Left lung (tissue), 10 donors: Measurements from ENCODE around the gene WNT5B. TPM values are rescaled to one million over a fixed set of nuclear protein-coding genes. Genes with fewer than 3 reads are reported as not detected.

Source experiments
- ATAC-seq: fragments of 200-7000 bp; cut with Tn5 transposase; one replicate; pipeline ENCODE4 v1.9.1; 2020; ENCODE audit warnings: moderate library complexity
- DNase-seq, 4 donors: peaks; one replicate each; pipeline ENCODE4 v3.0.0-alpha.2; 2013 to 2020
- H3K27ac ChIP-seq, 2 donors: fragments of 200-600 bp; sonication (generic) in 1 of 2; one replicate each; pipeline versions ENCODE4 v1.5.0 to v1.8.0; 2020 to 2021
- H3K27me3 ChIP-seq, 2 donors: fragments of 200-600 bp; sonication (generic) in 1 of 2; one replicate each; pipeline versions ENCODE4 v1.5.0 to v1.8.0; 2020 to 2021
- H3K36me3 ChIP-seq, 2 donors: fragments of 200-600 bp; sonication (generic) in 1 of 2; one replicate each; pipeline versions ENCODE4 v1.5.0 to v1.8.0; 2020 to 2021
- H3K4me1 ChIP-seq, 2 donors: fragments of 200-600 bp; one replicate each; pipeline ENCODE4 v1.8.0; 2021
- H3K4me3 ChIP-seq, 2 donors: fragments of 200-600 bp; sonication (generic) in 1 of 2; one replicate each; pipeline versions ENCODE4 v1.5.0 to v1.8.0; 2020 to 2021; ENCODE audit warnings: mild to moderate bottlenecking in 1 of 2
- H3K9me3 ChIP-seq, 2 donors: fragments of 200-600 bp; sonication (generic) in 1 of 2; one replicate each; pipeline versions ENCODE4 v1.5.0 to v1.8.0; 2020 to 2021
- intact Hi-C, 2 donors: fragments of 100-400 bp; cut with DNase I; formaldehyde crosslinking; loops; one replicate each; pipeline versions ENCODE4 v1.11.2 to v1.14.2; 2022
- polyA plus RNA-seq, 6 donors: library from polyadenylated mRNA; unstranded; fragments of 120-200 nt; gene quantifications; one replicate each; pipeline ENCODE4 v1.2.1, GENCODE V29; 2013; ENCODE audit not compliant: insufficient read length in 6 of 6
- total RNA-seq, 2 donors: library from RNA; stranded (reverse); fragmentation: NEBNext Ultra II Directional; extraction: Animal tissue kit (Norgen Biotek cat#: 25700); gene quantifications; one replicate each; pipeline ENCODE4 v1.2.1, GENCODE V29; 2021
- TF ChIP-seq, protein P1 (sequence below), 2 donors: fragments of 200-600 bp; sonication (generic) in 1 of 2; IDR thresholded peaks; one replicate each; pipeline versions ENCODE4 v1.5.0 to v1.8.0; 2021; ENCODE audit warnings: antibody characterized with exemption in 2 of 2
- donor health status: DM: no; HTN: yes; CAD: no.
- donor health status: DM: no; HTN: no; CAD: no.

The WNT5B gene
- total and polyA plus RNA-seq, 8 donors, result 3.3 to 8.8 (median 6.7) TPM

DNA sequence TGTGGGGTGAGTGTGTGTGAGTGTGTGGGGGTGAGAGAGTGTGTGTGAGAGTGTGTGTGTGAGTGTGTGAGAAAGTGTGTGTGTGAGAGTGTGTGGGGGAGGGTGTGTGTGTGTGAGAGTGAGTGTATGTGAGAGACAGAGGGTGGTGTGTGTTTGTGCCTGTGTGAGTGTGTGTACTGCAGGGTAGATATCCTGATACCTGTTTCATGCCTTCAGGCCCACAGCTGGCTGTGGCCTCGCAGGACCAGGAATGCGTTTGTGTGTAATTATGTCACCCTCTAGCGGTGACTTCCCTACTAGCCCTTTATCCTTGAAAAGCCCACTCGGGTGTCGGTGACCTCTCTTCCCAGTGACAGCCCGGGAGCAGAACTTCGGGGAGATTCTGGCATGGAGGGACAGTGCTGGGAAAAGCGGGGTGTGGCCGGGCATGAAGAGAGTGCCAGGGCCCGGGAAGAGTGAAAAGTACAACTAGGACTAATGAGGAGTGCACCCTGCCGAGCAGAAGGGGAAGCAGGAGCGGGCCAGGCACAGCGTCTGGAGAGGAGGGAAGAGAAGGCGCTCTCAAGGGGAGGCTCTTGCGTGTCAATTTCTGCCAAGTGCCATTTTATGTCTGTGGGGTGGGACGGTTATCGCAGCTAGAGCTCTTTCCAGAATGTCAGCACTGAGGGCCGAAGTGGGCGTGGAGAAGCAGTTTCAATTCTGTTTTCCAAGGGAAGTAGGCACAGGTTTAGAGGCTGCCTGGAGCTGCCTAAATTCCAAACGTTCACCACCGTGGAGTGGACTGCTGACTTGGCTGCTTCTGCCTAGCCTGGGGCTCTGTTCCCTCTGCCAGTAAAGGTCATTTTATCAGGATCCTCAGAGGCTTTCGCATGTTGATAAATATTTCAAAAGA is 23.7 kb upstream of the WNT5B start:
- H3K9me3 ChIP-seq, result no peaks in the 10 kb centered on the region
- peak; percentile 91 for ATAC-seq
- H3K4me3 ChIP-seq, result peak overlapping the region; percentile 24 to 46
- TF ChIP-seq, protein P1, sequence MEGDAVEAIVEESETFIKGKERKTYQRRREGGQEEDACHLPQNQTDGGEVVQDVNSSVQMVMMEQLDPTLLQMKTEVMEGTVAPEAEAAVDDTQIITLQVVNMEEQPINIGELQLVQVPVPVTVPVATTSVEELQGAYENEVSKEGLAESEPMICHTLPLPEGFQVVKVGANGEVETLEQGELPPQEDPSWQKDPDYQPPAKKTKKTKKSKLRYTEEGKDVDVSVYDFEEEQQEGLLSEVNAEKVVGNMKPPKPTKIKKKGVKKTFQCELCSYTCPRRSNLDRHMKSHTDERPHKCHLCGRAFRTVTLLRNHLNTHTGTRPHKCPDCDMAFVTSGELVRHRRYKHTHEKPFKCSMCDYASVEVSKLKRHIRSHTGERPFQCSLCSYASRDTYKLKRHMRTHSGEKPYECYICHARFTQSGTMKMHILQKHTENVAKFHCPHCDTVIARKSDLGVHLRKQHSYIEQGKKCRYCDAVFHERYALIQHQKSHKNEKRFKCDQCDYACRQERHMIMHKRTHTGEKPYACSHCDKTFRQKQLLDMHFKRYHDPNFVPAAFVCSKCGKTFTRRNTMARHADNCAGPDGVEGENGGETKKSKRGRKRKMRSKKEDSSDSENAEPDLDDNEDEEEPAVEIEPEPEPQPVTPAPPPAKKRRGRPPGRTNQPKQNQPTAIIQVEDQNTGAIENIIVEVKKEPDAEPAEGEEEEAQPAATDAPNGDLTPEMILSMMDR (IDR thresholded peaks at IDR 0.05), result peak; percentile 60 to 75
- peaks cover 9 to 52% of the 10 kb centered on the region in 2 donors for H3K4me1 ChIP-seq
- H3K27ac ChIP-seq, result peak overlapping the region; percentile 88 to 92
- peak; percentile 72 to 89 (median 78) for DNase-seq
- no peaks in the 10 kb centered on the region for H3K27me3 ChIP-seq
- no peaks in the 10 kb centered on the region for H3K36me3 ChIP-seq
- intact Hi-C loops, result no loop called here

DNA sequence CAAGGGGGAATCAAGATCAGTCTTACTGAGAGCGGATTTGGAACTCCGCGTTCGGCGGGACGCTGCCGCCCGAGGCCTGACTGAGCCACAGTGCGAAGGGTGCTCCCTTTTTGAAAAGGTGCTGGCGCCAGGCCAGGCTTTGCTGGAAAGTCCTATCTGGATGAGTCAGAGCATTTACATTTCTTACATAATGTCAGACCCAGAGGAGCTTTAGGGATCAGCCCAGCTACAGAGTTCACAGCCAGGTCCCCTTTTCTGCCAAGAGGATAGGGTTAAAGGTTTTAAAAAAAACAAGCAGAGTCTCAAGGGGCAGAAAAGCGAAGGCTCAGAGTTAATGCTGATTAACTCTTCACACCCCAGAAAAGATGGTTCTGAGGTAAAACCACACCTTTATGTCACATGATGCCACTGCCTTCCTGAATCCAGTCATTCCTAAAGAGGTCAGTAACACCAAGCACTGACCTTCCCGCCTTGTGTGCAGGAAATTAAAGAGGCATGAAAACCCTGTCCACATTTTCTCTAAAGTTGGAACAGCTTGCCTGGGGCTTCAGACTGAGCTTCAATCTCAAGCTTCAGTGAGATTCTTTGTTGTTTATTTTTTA is 22.9 kb upstream of the WNT5B start:
- DNase-seq, result peak in 3 of 4 donors; percentile 68 to 97 (median 91)
- ATAC-seq, result peak; percentile 74
- Histone ChIP-seq H3K36me3 (no peaks in the 10 kb centered on the region), H3K4me3 (peak overlapping the region; percentile 24 to 46), H3K4me1 (peaks cover 9 to 52% of the 10 kb centered on the region in 2 donors), H3K27me3 (no peaks in the 10 kb centered on the region), H3K9me3 (no peaks in the 10 kb centered on the region), H3K27ac (peak overlapping the region; percentile 88 to 92)
- TF ChIP-seq, protein P1 (IDR thresholded peaks at IDR 0.05), result no peak
- intact Hi-C loops, result no loop called here

DNA sequence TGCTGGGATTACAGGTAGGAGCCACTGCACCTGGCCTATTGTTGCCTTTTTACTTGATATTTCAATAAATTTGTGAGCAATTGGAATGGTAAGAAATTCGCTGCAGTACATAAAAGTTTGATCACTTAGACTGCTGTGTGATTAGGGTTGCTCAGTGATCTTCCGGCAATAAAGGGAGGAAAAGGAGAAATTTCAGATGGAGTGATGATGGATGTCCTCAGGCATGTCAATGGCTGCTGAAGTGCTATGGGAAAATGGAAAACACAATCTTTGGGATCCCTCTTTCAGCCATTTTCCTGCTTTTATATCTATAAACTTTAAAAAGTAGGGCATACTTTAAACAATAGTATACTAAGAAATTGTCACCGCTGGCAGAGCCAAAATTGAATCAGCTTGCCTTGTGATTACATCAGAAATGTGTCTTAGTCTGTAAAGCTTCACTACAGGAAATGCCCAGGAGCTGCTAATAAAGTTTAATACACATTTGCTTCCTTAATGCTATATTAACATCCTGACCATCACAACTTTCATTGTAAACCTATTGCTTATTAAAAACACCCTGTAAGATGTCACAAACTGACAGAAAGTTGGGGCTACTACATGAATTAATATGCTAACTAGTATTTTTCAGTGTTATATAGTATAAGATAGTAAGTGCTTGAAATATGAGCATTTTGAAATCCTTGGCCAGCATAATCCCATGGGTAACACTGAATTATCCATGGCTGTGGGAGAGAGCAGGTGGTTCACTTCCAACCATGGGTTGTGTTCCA is 20.9 kb upstream of the WNT5B start:
- ATAC-seq (no peak), DNase-seq (no peak)
- peak overlapping the region in 1 of 2 donors; percentile 58 for H3K27ac ChIP-seq
- no peak overlapping the region for H3K4me3 ChIP-seq
- peaks cover 9 to 56% of the 10 kb centered on the region in 2 donors for H3K4me1 ChIP-seq
- TF ChIP-seq, protein P1 (IDR thresholded peaks at IDR 0.05), result no peak
- no peaks in the 10 kb centered on the region for H3K27me3 ChIP-seq
- intact Hi-C loops, result no loop called here
- no peaks in the 10 kb centered on the region for H3K36me3 ChIP-seq
- H3K9me3 ChIP-seq, result no peaks in the 10 kb centered on the region

DNA sequence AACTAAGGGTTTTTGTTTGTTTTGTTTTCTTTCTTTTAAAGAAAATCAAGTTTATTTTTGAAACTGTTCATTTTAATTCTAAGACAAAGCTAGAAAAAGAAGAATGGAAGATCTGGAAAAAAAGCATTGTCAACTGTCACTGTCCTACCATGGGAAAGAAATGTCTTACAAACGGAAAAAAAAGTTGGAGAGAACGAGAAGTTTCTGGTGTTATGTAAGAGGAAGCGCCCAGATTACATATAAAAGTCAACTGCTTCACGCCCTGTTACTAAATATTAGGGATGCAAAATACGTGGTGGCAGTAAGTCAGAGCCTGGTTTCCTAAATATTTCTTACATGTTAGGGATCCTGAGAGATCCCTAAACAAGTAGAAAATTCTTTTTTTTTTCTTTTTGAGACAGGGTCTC is 20.3 kb upstream of the WNT5B start:
- DNase-seq, result no peak
- Histone ChIP-seq H3K9me3 (no peaks in the 10 kb centered on the region), H3K27me3 (no peaks in the 10 kb centered on the region), H3K4me1 (peaks cover 9 to 56% of the 10 kb centered on the region in 2 donors), H3K27ac (peak overlapping the region in 1 of 2 donors; percentile 58), H3K4me3 (no peak overlapping the region), H3K36me3 (no peaks in the 10 kb centered on the region)
- ATAC-seq, result no peak
- TF ChIP-seq, protein P1 (IDR thresholded peaks at IDR 0.05), result no peak
- intact Hi-C loops, result no loop called here
